ENCODE data around the gene CDC14A.

DNA sequence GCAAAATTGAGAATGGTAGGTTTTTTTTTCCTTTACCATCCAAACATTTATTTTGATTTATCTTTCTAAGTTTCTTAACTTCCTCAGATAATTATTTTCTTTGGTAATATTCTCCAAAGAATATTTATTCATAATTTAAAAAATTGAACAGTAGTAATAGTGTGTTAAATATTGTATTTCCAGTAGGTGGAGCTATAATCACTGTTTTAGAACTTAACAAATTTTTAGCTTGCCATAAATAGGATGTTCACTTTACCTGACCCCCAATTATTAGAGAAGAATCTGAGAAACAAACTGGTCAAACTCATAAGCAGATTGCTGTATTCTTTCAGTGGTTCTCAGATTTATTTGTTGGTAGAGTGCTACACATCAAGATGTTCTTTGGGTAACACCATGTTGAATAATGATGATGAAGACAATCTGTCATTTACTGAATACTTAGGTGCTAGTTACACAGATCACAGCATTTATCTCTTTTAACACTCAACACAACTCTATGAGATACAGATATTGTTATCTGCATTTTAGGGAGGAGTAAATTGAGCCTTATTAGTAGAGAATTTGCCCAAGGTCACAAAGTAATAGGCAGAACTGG lies 103.3 kb downstream of the CDC14A start:
- TF ChIP-seq POLR2AphosphoS5 (IDR thresholded peaks at IDR 0.05; ENCODE audit: low read depth, low read length) (no peak), POLR2A (IDR thresholded peaks at IDR 0.05; ENCODE audit: low read depth, low read length) (no peak)

All from GM12891 (cell line).